GM12891 (cell line): ENCODE data around the gene MCOLN3.

Source experiments
- POLR2A ChIP-seq: IDR thresholded peaks from 2 replicates; pipeline ENCODE4 v1.6.1; 2011; ENCODE audit warnings: low read depth, low read length, control low read depth
- POLR2AphosphoS5 ChIP-seq: IDR thresholded peaks from 2 replicates; pipeline ENCODE4 v1.6.1; 2011; ENCODE audit warnings: low read depth, low read length, control low read depth
- POU2F2 ChIP-seq: IDR thresholded peaks from 2 replicates; pipeline ENCODE4 v1.6.1; 2011; ENCODE audit warnings: low read depth, mild to moderate bottlenecking, control low read depth, low read length, moderate library complexity

GRCh38 chr1:84973498-84974334 lies 74.6 kb downstream of the MCOLN3 start:
- TF ChIP-seq POLR2A (no peak), POLR2AphosphoS5 (no peak), POU2F2 (no peak)
